SK-N-SH (cell line): ENCODE measurements around the gene CATSPER4. TPM values are rescaled to one million over a fixed set of nuclear protein-coding genes. Genes with fewer than 3 reads are reported as not detected.
"Not testable (repeated sequence)": the region's sequence is repeated elsewhere in the genome, so short reads cannot be mapped to it uniquely, and the experiment has no call there.

Experiments
- CTCF ChIA-PET: fragments of 300-600, 350-600 bp; formaldehyde crosslinking; extraction: SDS; loops from one replicate; lab custom pipeline; 2021; lab: Yijun Ruan, JAX
- POLR2A ChIA-PET: fragments of 350-600 bp; sonication (Branson Sonifier 250); formaldehyde crosslinking; extraction: SDS; loops from one replicate; lab custom pipeline; 2020; ENCODE audit warnings: antibody characterized with exemption, inconsistent platforms; lab: Yijun Ruan, JAX
- DNase-seq: peaks from one replicate; pipeline ENCODE4 v3.0.0; 2012
- H2AFZ ChIP-seq: fragments of 200-600 bp; sonication (generic); 2 replicates; pipeline ENCODE4 v1.8.1; 2016; ENCODE audit warnings: antibody characterized with exemption, mild to moderate bottlenecking, low read depth
- H3F3A ChIP-seq: fragments of 200-600 bp; sonication (generic); replicated peaks from 2 replicates; pipeline ENCODE3; 2016; ENCODE audit warnings: antibody characterized with exemption, mild to moderate bottlenecking; ENCODE audit not compliant: insufficient read depth
- H3K27ac ChIP-seq, 2 experiments: fragments of 200-500 bp in 1 of 2; fragments of 200-600 bp in 1 of 2; sonication (Bioruptor generic) in 1 of 2; sonication (generic), shearing (Covaris generic) in 1 of 2; 2 replicates each; pipeline versions ENCODE4 v1.5.1 to v1.6.1; 2014 to 2016; ENCODE audit warnings: low read depth in 2 of 2, inconsistent platforms in 1 of 2, low read length in 1 of 2, mild to moderate bottlenecking in 1 of 2, mixed read lengths in 1 of 2
- H3K27me3 ChIP-seq: fragments of 200-600 bp; sonication (generic), shearing (Covaris generic); 2 replicates; pipeline ENCODE4 v1.6.1; 2016; ENCODE audit warnings: mixed run types; ENCODE audit not compliant: insufficient read depth
- H3K36me3 ChIP-seq, 2 experiments: fragments of 200-500 bp in 1 of 2; fragments of 200-600 bp in 1 of 2; sonication (Bioruptor generic) in 1 of 2; sonication (generic) in 1 of 2; replicated peaks in 1 of 2; 2 replicates each; pipeline versions ENCODE3 to v1.5.1; 2014 to 2016; ENCODE audit warnings: low read length in 1 of 2, mild to moderate bottlenecking in 1 of 2; ENCODE audit not compliant: insufficient read depth in 2 of 2, control insufficient read depth in 1 of 2
- H3K4me1 ChIP-seq, 2 experiments: fragments of 200-500 bp in 1 of 2; fragments of 200-600 bp in 1 of 2; sonication (Bioruptor generic) in 1 of 2; sonication (generic), shearing (Covaris generic) in 1 of 2; 2 replicates each; pipeline versions ENCODE4 v1.5.1 to v1.6.1; 2014 to 2016; ENCODE audit warnings: low read depth in 1 of 2, low read length in 1 of 2, mixed run types in 1 of 2; ENCODE audit not compliant: insufficient read depth in 2 of 2, control insufficient read depth in 1 of 2
- H3K4me2 ChIP-seq: fragments of 200-600 bp; sonication (generic), shearing (Covaris generic); 2 replicates; pipeline ENCODE4 v1.6.1; 2017; ENCODE audit warnings: mixed run types
- H3K4me3 ChIP-seq, 2 experiments: fragments of 200-500 bp in 1 of 2; fragments of 200-600 bp in 1 of 2; sonication (Bioruptor generic) in 1 of 2; sonication (generic), shearing (Covaris generic) in 1 of 2; 2 replicates each; pipeline versions ENCODE4 v1.5.1 to v1.8.1; 2014 to 2016; ENCODE audit warnings: low read depth in 2 of 2, inconsistent platforms in 1 of 2, low read length in 1 of 2, mild to moderate bottlenecking in 1 of 2, mixed read lengths in 1 of 2, moderate library complexity in 1 of 2
- H3K79me2 ChIP-seq: fragments of 200-600 bp; sonication (generic); 2 replicates; pipeline ENCODE4 v1.8.1; 2017; ENCODE audit warnings: mild to moderate bottlenecking; ENCODE audit not compliant: insufficient read depth
- H3K9ac ChIP-seq: fragments of 200-600 bp; sonication (generic); 2 replicates; pipeline ENCODE4 v1.6.1; 2017; ENCODE audit warnings: mixed run types
- H3K9me2 ChIP-seq: fragments of 200-600 bp; sonication (generic); 2 replicates; pipeline ENCODE4 v1.6.1; 2017; ENCODE audit warnings: mixed run types
- H3K9me3 ChIP-seq: fragments of 200-600 bp; sonication (generic); 2 replicates; pipeline ENCODE4 v1.6.1; 2017; ENCODE audit warnings: mixed run types, mild to moderate bottlenecking, moderate library complexity
- H4K20me1 ChIP-seq: fragments of 200-600 bp; sonication (generic); 2 replicates; pipeline ENCODE4 v1.6.1; 2017; ENCODE audit warnings: mild to moderate bottlenecking, mixed run types; ENCODE audit not compliant: insufficient read depth
- ELF1 ChIP-seq: IDR thresholded peaks from 2 replicates; pipeline ENCODE4 v1.4.0; 2012
- NRF1 ChIP-seq: IDR thresholded peaks from 2 replicates; pipeline ENCODE4 v1.6.1; 2012; ENCODE audit warnings: low read depth, mild to moderate bottlenecking, low read length
- RFX5 ChIP-seq: IDR thresholded peaks from 2 replicates; pipeline ENCODE4 v1.6.1; 2012; ENCODE audit warnings: mild to moderate bottlenecking, improper control_type of control experiment, low read length
- WGBS: methylation state at CpG from one replicate; pipeline ENCODE4 v1.1.6; 2017; ENCODE audit warnings: low lambda C conversion rate; 5-methylcytosine and 5-hydroxymethylcytosine counted together
- polyA plus RNA-seq, 3 experiments: library from polyadenylated mRNA; depleted of rRNA; stranded (reverse); fragments of >200 nt; gene quantifications; 2 replicates each; pipeline ENCODE4 v1.2.3, GENCODE V29; 2012
- TF ChIP-seq, protein P1 (sequence below): IDR thresholded peaks from 2 replicates; pipeline ENCODE4 v1.4.0; 2012; ENCODE audit warnings: low read depth

CATSPER4 gene
- polyA plus RNA-seq, 1 of the 3 experiments (the other 2 are of a cell fraction): not detected

DNA sequence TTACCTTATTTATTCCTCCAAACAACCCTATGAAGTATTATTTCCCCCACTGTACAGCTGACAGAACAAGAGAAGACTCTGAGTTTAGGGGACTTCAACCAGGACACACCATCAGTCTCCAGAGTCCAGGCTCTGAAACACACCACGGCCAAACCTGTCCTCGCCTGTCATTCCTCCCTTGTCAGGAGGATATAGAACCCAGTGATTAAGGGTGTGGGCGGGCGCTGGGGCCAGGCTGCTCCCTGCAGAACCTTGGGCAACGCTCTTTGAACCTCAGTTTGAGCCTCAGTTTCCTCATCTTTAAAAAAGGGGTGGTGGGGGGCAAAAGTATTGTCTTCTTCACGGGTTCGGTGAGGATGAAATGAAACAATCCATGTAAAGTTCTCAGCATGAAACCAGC is 34.2 kb downstream of the CATSPER4 start:
- H3K4me3 ChIP-seq: no peak overlapping the region

DNA sequence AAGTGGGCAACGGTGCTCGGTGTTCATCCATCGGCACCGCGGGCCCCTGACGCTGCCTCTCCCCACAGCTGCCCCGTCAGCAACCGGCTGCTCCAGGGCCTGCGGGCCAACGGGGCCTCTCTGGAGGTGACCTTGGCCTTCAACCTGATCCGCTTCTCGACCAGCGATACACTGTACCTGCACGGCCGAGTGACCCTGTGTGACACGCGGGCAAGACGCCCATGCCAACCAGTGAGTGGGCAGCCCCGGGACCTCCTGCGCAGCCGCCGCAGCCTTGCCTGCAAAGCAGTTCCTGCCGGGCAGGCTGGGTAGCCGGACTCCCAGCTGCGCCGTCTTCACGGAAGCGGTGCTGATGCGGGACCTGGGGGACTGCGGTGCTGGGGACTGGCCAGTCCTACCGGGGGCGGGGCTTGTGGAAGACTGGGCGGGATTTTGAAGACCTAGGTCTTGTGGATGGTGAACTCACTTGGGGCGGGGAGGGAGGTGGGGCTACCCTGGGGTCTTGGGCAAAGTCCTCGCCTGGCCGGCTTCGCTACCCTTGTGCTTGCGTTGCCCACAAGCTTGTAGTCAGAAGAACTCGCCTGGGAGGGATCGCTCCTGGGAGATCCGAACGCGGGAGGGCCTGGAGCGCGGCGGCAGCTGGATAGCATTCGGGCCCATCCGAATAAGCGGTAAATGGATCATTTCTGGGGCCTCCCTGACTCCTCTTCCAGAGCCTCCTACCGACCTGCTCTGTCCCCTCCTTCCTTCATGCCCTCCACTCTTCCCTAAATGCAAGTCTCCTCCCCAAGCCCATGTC is 34.8 kb downstream of the CATSPER4 start:
- WGBS: 59% methylated on average over 19 of the region's 50 CpGs
- CTCF ChIA-PET: interaction anchor here (0.7 to 1.5 kb wide), 3 partner anchors 8 to 56 kb away, joined by 3 to 10 read pairs (median 4); partner anchors contain the start of genes CEP85 and ZNF593
- POLR2A ChIA-PET: no interaction called here
- Histone ChIP-seq H3K4me3 (peak overlapping the region in 1 of 2 experiments; percentile 26; a peak in 2 of 4 replicates), H3K4me1 (peaks cover 0 to 2% of the 10 kb centered on the region in 2 experiments; a peak in 1 of 4 replicates), H4K20me1 (no peaks in the 10 kb centered on the region), H2AFZ (peak overlapping the region; percentile 31; the same call in 1 of the 2 replicates), H3K27ac (no peak overlapping the region), H3K79me2 (no peaks in the 10 kb centered on the region), H3K9me2 (no peaks in the 10 kb centered on the region), H3K36me3 (no peaks in the 10 kb centered on the region), H3K4me2 (no peak overlapping the region), H3F3A (no peaks in the 10 kb centered on the region), H3K9ac (no peak overlapping the region), H3K9me3 (no peaks in the 10 kb centered on the region), H3K27me3 (peaks cover 9% of the 10 kb centered on the region; the same call in 1 of the 2 replicates)
- DNase-seq: peak; percentile 87
- TF ChIP-seq, protein P1, sequence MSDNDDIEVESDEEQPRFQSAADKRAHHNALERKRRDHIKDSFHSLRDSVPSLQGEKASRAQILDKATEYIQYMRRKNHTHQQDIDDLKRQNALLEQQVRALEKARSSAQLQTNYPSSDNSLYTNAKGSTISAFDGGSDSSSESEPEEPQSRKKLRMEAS: no peak

More for the DNA sequence above, 34.2 kb downstream of the CATSPER4 start:
- no peaks in the 10 kb centered on the region for H3F3A ChIP-seq
- H3K36me3 ChIP-seq: no peaks in the 10 kb centered on the region
- H3K9ac ChIP-seq: no peak overlapping the region
- no peak overlapping the region for H2AFZ ChIP-seq
- ChIA-PET POLR2A (no interaction called here), CTCF (interaction anchor here (0.7 to 1.5 kb wide), 2 partner anchors 9 to 55 kb away, joined by 3 to 10 read pairs; partner anchors contain the start of gene CEP85)
- peaks cover 0 to 2% of the 10 kb centered on the region in 2 experiments; a peak in 1 of 4 replicates for H3K4me1 ChIP-seq
- H3K27me3 ChIP-seq: peaks cover 9% of the 10 kb centered on the region; the same call in 1 of the 2 replicates
- no peaks in the 10 kb centered on the region for H3K9me3 ChIP-seq
- H4K20me1 ChIP-seq: no peaks in the 10 kb centered on the region
- WGBS: 90% methylated on average over 7 of the region's 7 CpGs
- no peak overlapping the region for H3K4me2 ChIP-seq
- DNase-seq: no peak
- no peak overlapping the region for H3K27ac ChIP-seq
- H3K9me2 ChIP-seq: no peaks in the 10 kb centered on the region
- no peaks in the 10 kb centered on the region for H3K79me2 ChIP-seq
- TF ChIP-seq RFX5 (no peak), ELF1 (no peak), NRF1 (no peak)

DNA sequence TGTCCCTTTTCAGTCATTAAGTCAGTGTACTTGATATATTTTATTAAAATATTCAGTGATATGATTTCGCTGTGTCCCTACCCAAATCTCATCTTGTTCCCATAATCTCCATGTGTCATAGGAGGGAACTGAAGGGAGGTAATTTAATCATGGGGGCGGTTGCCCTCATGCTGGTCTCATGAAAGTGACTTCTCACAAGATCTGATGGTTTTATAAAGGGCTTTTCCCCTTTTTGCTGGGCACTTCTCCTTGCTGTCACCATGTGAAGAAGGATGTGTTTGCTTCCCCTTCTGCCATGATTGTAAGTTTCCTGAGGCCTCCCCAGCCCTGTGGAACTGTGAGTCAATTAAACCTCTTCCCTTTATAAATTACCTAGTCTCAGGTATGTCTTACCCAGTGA is 40.3 kb downstream of the CATSPER4 start:
- H3K4me1 ChIP-seq, DNase-seq, H3K9me3 ChIP-seq, H3K9me2 ChIP-seq, H3F3A ChIP-seq, H3K27me3 ChIP-seq, H3K36me3 ChIP-seq, H3K27ac ChIP-seq, H3K9ac ChIP-seq, POLR2A ChIA-PET, H3K4me3 ChIP-seq, H2AFZ ChIP-seq, H3K4me2 ChIP-seq, H4K20me1 ChIP-seq: not testable (repeated sequence)
- CTCF ChIA-PET: interaction anchor here (1.2 to 3.5 kb wide), 4 partner anchors 18 to 126 kb away, joined by 3 to 12 read pairs (median 6); partner anchors contain the start of genes C1orf232 and ZNF593
- 73% methylated on average over 2 of the region's 2 CpGs for WGBS
- peaks cover 14% of the 10 kb centered on the region for H3K79me2 ChIP-seq
